Activated T-helper 1 cell treated with anti-CD3 and anti-CD28 coated beads, Interleukin-12 subunit alpha, Interleukin-12 subunit beta, Interleukin-2, Interleukin-4 antibody, amounts not matched to agents 30 ng/mL and 10 ng/mL and 1 ng/mL, durations not matched to agents 14 hours and 24 hours and 36 hours (primary cell): ENCODE data around the gene CADM4. TPM values are rescaled to one million over a fixed set of nuclear protein-coding genes. Genes with fewer than 3 reads are reported as not detected.

Experiments
- DNase-seq: peaks from one replicate; pipeline ENCODE4 v3.0.0; 2021; ENCODE audit warnings: low spot score
- H3K27ac Mint-ChIP-seq: one replicate; pipeline ENCODE4 v1.8.0; 2021; ENCODE audit warnings: mild to moderate bottlenecking, mixed read lengths
- H3K27me3 Mint-ChIP-seq: one replicate; pipeline ENCODE4 v1.8.0; 2022; ENCODE audit warnings: mild to moderate bottlenecking, moderate library complexity, mixed read lengths; ENCODE audit not compliant: insufficient read depth
- H3K36me3 Mint-ChIP-seq: one replicate; pipeline ENCODE4 v1.8.0; 2021; ENCODE audit warnings: low read depth, mixed read lengths
- H3K4me1 Mint-ChIP-seq: one replicate; pipeline ENCODE4 v1.8.0; 2021; ENCODE audit warnings: low read depth, mixed read lengths
- H3K4me3 Mint-ChIP-seq: one replicate; pipeline ENCODE4 v1.8.0; 2021; ENCODE audit warnings: mild to moderate bottlenecking, moderate library complexity, mixed read lengths
- H3K9me3 Mint-ChIP-seq: one replicate; pipeline ENCODE4 v1.8.0; 2021; ENCODE audit warnings: mixed read lengths
- intact Hi-C: fragments of 100-400 bp; cut with micrococcal nuclease; formaldehyde crosslinking; loops from one replicate; pipeline ENCODE4 v1.15.1; 2024
- total RNA-seq: library from RNA; stranded (reverse); gene quantifications from 2 replicates; pipeline ENCODE4 v1.2.3, GENCODE V29; 2022

The CADM4 gene
- total RNA-seq, 1 donor from 2014 or later, result 0.39 TPM

DNA sequence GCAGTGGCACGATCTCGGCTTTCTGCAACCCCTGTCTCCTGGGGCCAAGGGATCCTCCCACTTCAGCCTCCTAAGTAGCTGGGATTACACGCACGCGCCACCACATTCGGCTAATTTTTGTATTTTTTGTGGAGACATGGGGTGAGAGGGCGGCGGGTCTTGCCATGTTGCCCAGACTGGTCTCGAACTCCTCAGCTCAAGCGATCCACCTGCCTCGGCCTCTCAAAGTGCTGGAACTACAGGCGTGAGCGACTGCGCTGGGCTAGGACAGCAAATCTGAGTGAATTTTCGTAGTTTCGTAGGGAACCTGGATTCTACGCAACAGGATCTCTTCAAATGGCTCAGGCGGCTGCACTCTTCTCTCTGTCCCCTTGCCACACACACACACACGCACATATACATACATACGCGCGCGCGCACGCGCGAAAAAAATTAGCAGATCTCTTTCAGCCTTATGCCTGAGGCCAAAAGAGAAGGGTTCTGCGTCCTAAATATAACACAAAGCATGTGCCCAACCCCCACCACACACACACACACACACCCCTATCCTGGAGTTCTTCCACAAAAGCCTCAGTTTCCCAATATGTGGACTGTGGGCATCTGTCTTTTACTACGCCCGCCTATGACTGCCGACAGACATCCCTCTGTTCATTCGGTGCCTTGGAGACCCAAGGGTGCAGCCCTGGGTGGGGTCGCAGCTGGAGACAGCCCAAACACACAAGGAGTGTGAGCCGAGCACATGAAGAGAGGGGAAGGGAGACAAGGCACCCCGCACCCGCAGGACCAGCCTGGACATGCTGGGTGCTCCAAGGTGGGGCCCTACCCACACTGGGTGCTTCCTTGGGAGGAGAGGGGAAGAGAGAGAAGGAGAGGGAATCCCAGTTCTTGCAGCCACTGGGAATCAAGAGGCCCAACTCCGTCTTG, 63.4 kb downstream of the CADM4 start:
- peaks cover 25% of the 10 kb centered on the region for H3K4me1 Mint-ChIP-seq

GRCh38 chr19:43575156-43575950, 64.3 kb downstream of the CADM4 start, which contains the start of the genes PINLYP and XRCC1:
TSS of gene PINLYP (plus strand) at chr19:43575801. CDS start at chr19:43577192, 1,391 bp downstream.
TSS of gene XRCC1 (minus strand) at chr19:43575527. CDS start at chr19:43575458, 69 bp downstream.
- intact Hi-C loops, result loop anchor here (1.0 kb wide), 6 partner anchors 13 to 112 kb away; partner anchors contain the start of genes IRGQ, ZNF428 and ZNF576
- peak within 1 kb of the TSS; percentile 96 for H3K4me3 Mint-ChIP-seq
- no peaks in the 10 kb centered on the region for H3K9me3 Mint-ChIP-seq
- DNase-seq, result peak; percentile 95
- H3K36me3 Mint-ChIP-seq, result peaks cover 7% of the 10 kb centered on the region
- H3K27me3 Mint-ChIP-seq, result peaks cover 3% of the 10 kb centered on the region
- peaks cover 25% of the 10 kb centered on the region for H3K4me1 Mint-ChIP-seq
- peak within 1 kb of the TSS; percentile 91 for H3K27ac Mint-ChIP-seq

More for the DNA sequence above, 63.4 kb downstream of the CADM4 start:
- Mint-ChIP-seq H3K36me3 (peaks cover 7% of the 10 kb centered on the region), H3K9me3 (no peaks in the 10 kb centered on the region), H3K27ac (peak overlapping the region; percentile 74), H3K27me3 (peaks cover 3% of the 10 kb centered on the region), H3K4me3 (peak overlapping the region; percentile 67)
- intact Hi-C loops, result loop anchor here (1.0 kb wide), 6 partner anchors 14 to 113 kb away; partner anchors contain the start of genes IRGQ, ZNF428 and ZNF576
- DNase-seq, result no peak

DNA sequence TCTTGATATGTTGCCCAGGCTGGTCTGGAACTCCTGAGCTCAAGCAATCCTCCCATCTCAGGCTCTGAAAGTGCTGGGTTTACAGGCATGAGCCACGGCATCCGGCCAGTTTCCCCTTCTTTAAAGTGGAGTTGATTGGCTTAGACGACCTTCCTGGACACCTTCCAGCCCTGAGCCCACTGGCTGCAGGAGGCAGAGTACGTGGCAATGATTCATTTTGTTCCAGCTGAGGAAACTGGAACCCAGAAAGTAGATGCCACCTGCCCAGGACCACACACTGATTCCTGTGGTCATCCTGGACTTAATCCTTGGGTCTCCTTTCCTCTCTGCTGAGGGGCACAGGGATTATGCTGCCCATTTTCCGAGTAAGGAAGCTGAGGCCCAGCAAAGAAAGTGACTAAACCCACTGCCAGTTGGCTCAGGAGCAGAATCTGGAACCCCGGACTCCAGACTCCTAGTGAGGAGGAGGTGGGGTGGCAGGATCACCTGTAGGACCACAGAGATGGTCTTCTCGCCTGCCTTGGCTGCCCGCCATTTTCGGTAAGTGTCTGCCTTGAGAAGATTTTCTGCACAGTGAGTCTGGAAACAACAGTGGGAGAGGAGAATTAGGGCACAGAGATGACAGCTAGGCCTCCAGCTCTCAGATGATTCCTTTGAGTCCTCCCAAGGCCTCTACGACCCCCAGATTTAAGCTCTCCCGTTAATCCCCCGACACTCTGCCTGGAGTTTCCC, 65.1 kb downstream of the CADM4 start:
- Mint-ChIP-seq H3K9me3 (no peaks in the 10 kb centered on the region), H3K36me3 (peaks cover 9% of the 10 kb centered on the region), H3K4me3 (peak overlapping the region; percentile 96), H3K4me1 (peaks cover 17% of the 10 kb centered on the region), H3K27ac (peak overlapping the region; percentile 91), H3K27me3 (peaks cover 3% of the 10 kb centered on the region)
- intact Hi-C loops, result loop anchor here (1.0 kb wide), 6 partner anchors 12 to 111 kb away; partner anchors contain the start of genes IRGQ, ZNF428 and ZNF576
- no peak for DNase-seq

Other genes starting within 250 kb of the CADM4 start
- gene TEX101, start 225.0 kb downstream of the CADM4 start, total RNA-seq, result not detected in 2 replicates
- gene LYPD3, start 174.2 kb downstream of the CADM4 start, total RNA-seq, result 4.1 and 5.3 TPM in 2 replicates
- gene PHLDB3, start 135.1 kb downstream of the CADM4 start, total RNA-seq, result 26.8 and 28.7 TPM in 2 replicates
- gene ETHE1, start 112.6 kb downstream of the CADM4 start, total RNA-seq, result 55.1 and 55.4 TPM in 2 replicates
- gene ZNF575, start 106.7 kb downstream of the CADM4 start, total RNA-seq, result 1.4 and 2.6 TPM in 2 replicates
- 27.4 and 28.7 TPM in 2 replicates for gene XRCC1, start 64.3 kb downstream of the CADM4 start, total RNA-seq
- 4.9 and 5.7 TPM in 2 replicates for gene PINLYP, start 64.0 kb downstream of the CADM4 start, total RNA-seq
- 33.5 and 34.9 TPM in 2 replicates for gene IRGQ, start 43.7 kb downstream of the CADM4 start, total RNA-seq
- gene ZNF576, start 43.3 kb downstream of the CADM4 start, total RNA-seq, result 17.3 and 18.6 TPM in 2 replicates
- 0.10 and 0.13 TPM in 2 replicates for gene SRRM5, start 27.8 kb downstream of the CADM4 start, total RNA-seq
- 17.9 and 20.3 TPM in 2 replicates for gene ZNF428, start 20.2 kb downstream of the CADM4 start, total RNA-seq
- 10.9 and 12.1 TPM in 2 replicates for gene PLAUR, start 30.3 kb upstream of the CADM4 start, total RNA-seq
- gene IRGC, start 76.2 kb upstream of the CADM4 start, total RNA-seq, result not detected in 2 replicates
- 86.6 and 89.2 TPM in 2 replicates for gene SMG9, start 115.1 kb upstream of the CADM4 start, total RNA-seq
- 183 and 185 TPM in 2 replicates for gene KCNN4, start 141.1 kb upstream of the CADM4 start, total RNA-seq
- 0.29 TPM in 1 of 2 replicates, not detected in the other for gene LYPD5, start 162.6 kb upstream of the CADM4 start, total RNA-seq
- 4.0 and 4.8 TPM in 2 replicates for gene ZNF283, start 187.5 kb upstream of the CADM4 start, total RNA-seq
- 0.59 and 0.60 TPM in 2 replicates for gene ZNF404, start 244.1 kb upstream of the CADM4 start, total RNA-seq